ENCODE measurements around the gene DKK3. TPM values are rescaled to one million over a fixed set of nuclear protein-coding genes. Genes with fewer than 3 reads are reported as not detected.

The DKK3 gene
- 0.09 TPM in 1 of 2 replicates, not detected in the other for total RNA-seq (2016; rRNA removed; fragmentation: Illumina TruSeq; extraction: Trizol)
- total RNA-seq (2016; cell fraction: cytosol; rRNA removed; fragmentation: Illumina TruSeq; extraction: Trizol; ENCODE audit: low read depth) = not detected in 2 replicates
- total RNA-seq (2016; cell fraction: insoluble cytoplasmic fraction; rRNA removed; fragmentation: Illumina TruSeq; extraction: Trizol) = not detected in 2 replicates
- total RNA-seq (2016; cell fraction: membrane; rRNA removed; fragmentation: Illumina TruSeq; extraction: Trizol) = 0.09 TPM in 1 of 2 replicates, not detected in the other
- not detected in 2 replicates for total RNA-seq (2016; cell fraction: nucleus; rRNA removed; fragmentation: Illumina TruSeq; extraction: Trizol)
- 0.20 and 0.67 TPM in 2 replicates for polyA plus RNA-seq (2011; rRNA removed)
- 0.12 and 0.29 TPM in 2 replicates for polyA plus RNA-seq (2011; cell fraction: cytosol; rRNA removed)
- 0.09 and 0.55 TPM in 2 replicates for polyA plus RNA-seq (2011; cell fraction: nucleus; rRNA removed)
- 0.08 TPM in 1 of 2 replicates, not detected in the other for polyA plus RNA-seq (2012)
- polyA plus RNA-seq (2016; cell fraction: cytosol; fragmentation: Illumina TruSeq; extraction: Trizol; ENCODE audit: low read depth) = not detected in 2 replicates
- not detected in 2 replicates for polyA plus RNA-seq (2016; cell fraction: insoluble cytoplasmic fraction; fragmentation: Illumina TruSeq; extraction: Trizol; ENCODE audit: low read depth)
- polyA plus RNA-seq (2016; cell fraction: membrane; fragmentation: Illumina TruSeq; extraction: Trizol; ENCODE audit: low read depth) = 0.15 TPM in 1 of 2 replicates, not detected in the other
- not detected in 2 replicates for polyA plus RNA-seq (2016; cell fraction: nucleus; fragmentation: Illumina TruSeq; extraction: Trizol; ENCODE audit: insufficient read depth, low read depth)
- polyA minus RNA-seq (2011; rRNA and poly(A)+ RNA removed; ENCODE audit: low replicate concordance) = 0.18 and 0.35 TPM in 2 replicates
- not detected in 2 replicates for polyA minus RNA-seq (2011; cell fraction: cytosol; rRNA and poly(A)+ RNA removed)
- polyA minus RNA-seq (2011; cell fraction: nucleus; rRNA and poly(A)+ RNA removed) = not detected in 2 replicates
- Bru-seq, nascent RNA = percentile 6 among the genes with signal in this experiment
- BruChase-seq, experiment 1, labeled RNA remaining after a 6-hour chase = percentile 7 among the genes with signal in this experiment
- percentile 6 among the genes with signal in this experiment for BruChase-seq, experiment 2, labeled RNA remaining after a 2-hour chase
- long read RNA-seq, experiment 1 = 0 reads
- long read RNA-seq, experiment 2 = 0 reads

GRCh38 chr11:12007769-12008737 lies at the start of gene DKK3:
TSS of gene DKK3 (minus strand) at chr11:12008626. CDS start at chr11:12008582, 44 bp downstream.
- no peak within 1 kb of the TSS for H2AFZ ChIP-seq (ENCODE audit: low read length)
- no TSS peak for BruUV-seq (replicated peaks)
- H3K36me3 ChIP-seq (replicated peaks in 1 of 2; ENCODE audit: control insufficient read depth in 1 of 2, insufficient read depth in 2 of 2, low read length in 2 of 2) = no peaks in the 10 kb centered on the region
- no peaks in the 10 kb centered on the region for H3K79me2 ChIP-seq (ENCODE audit: insufficient read depth, low read length)
- TF ChIP-seq BATF2 (CRISPR knock-in tag; IDR thresholded peaks at IDR 0.05) (no peak), EZH2 (conservative IDR thresholded peaks at IDR 0.05; ENCODE audit: low read depth, low read length) (0 out of 2 replicates have a peak, but pooled peaks have one; percentile 73), ARNT2 (CRISPR knock-in tag; IDR thresholded peaks at IDR 0.05; ENCODE audit: low read depth) (no peak)
- peak; percentile 36 for ATAC-seq
- H3K4me3 ChIP-seq (replicated peaks in 1 of 3; ENCODE audit: insufficient read depth in 1 of 3, low read depth in 2 of 3, low read length in 3 of 3) = peak within 1 kb of the TSS; percentile 16 to 64 (median 39); a peak in 3 of 6 replicates
- intact Hi-C loops (cut with micrococcal nuclease; ENCODE audit: unreplicated experiment) (no loop called here), in situ Hi-C loops (cut with HindIII; ENCODE audit: extremely low pct_ligation_motif_present, low pct_unique_long_range_greater_than_20kb) (no loop called here)
- peaks cover 6 to 43% of the 10 kb centered on the region in 2 experiments for H3K27me3 ChIP-seq (ENCODE audit: control insufficient read depth in 1 of 2, insufficient read depth in 2 of 2, low read length in 2 of 2)
- 66% methylated on average over 16 of the region's 71 CpGs for WGBS (ENCODE audit: low lambda C conversion rate)
- H3K4me2 ChIP-seq (ENCODE audit: low read depth, low read length) = peak within 1 kb of the TSS; percentile 62
- ChIA-PET POLR2A (no interaction called here), CTCF (ENCODE audit: low intra/inter-chr PET ratio, low total read pairs) (no interaction called here)
- DNase-seq (ENCODE audit: low spot score) = no peak
- no peaks in the 10 kb centered on the region for H3K4me1 ChIP-seq (ENCODE audit: insufficient read depth, low read length)
- H3K9me3 ChIP-seq (ENCODE audit: low read length) = no peaks in the 10 kb centered on the region
- H4K20me1 ChIP-seq (ENCODE audit: insufficient read depth, low read length) = no peaks in the 10 kb centered on the region
- H3K27ac ChIP-seq (ENCODE audit: extremely low read length, insufficient read depth, low read length) = no peak within 1 kb of the TSS
- FAIRE-seq = no peak
- H3K9ac ChIP-seq (ENCODE audit: insufficient read depth, low read depth, low read length) = no peak within 1 kb of the TSS

Data from HepG2 (cell line).